Measurements from ENCODE around the gene ZSCAN29. TPM values are rescaled to one million over a fixed set of nuclear protein-coding genes. Genes with fewer than 3 reads are reported as not detected.

ZSCAN29 gene
- 10 to 100 TPM; 14.2 to 24.1 (median 20.5) TPM for total RNA-seq
- 10 to 100 TPM in 1 of 2 donors, 1 to 10 TPM in 1; 8.5 to 10.1 TPM for polyA plus RNA-seq
- long read RNA-seq, donor 1, partial matches to known transcripts: 0 of 3 reads
- long read RNA-seq, donor 1, other reads (novel, unspliced or antisense): 3 of 3 reads
- long read RNA-seq, donor 2, full-length matches to known transcripts: 1 of 1 reads
- long read RNA-seq, donor 2, partial matches to known transcripts: 0 of 1 reads
- long read RNA-seq, donor 2, other reads (novel, unspliced or antisense): 0 of 1 reads
- long read RNA-seq, donor 3, full-length matches to known transcripts: 3 of 8 reads
- long read RNA-seq, donor 3, partial matches to known transcripts: 3 of 8 reads
- long read RNA-seq, donor 3, other reads (novel, unspliced or antisense): 2 of 8 reads

- no peak for TF ChIP-seq EP300 (IDR thresholded peaks at IDR 0.05)
- TF ChIP-seq CTCF (IDR thresholded peaks at IDR 0.05): no peak
- no peaks in the 10 kb centered on the region for H3K27me3 ChIP-seq
- DNase-seq: peak; percentile 76 to 87 (median 82)
- peak within 1 kb of the TSS in 1 of 2 donors; percentile 77 for H3K27ac ChIP-seq
- H3K4me1 ChIP-seq (ENCODE audit: insufficient read depth): peaks cover 9% of the 10 kb centered on the region
- peak within 1 kb of the TSS; percentile 94 for H3K4me3 ChIP-seq
- no peaks in the 10 kb centered on the region for H3K36me3 ChIP-seq
- H3K9me3 ChIP-seq: no peaks in the 10 kb centered on the region
- intact Hi-C loops (cut with DNase I): no loop called here
- WGBS, 3 donors: 3 to 4% (median 3%) methylated on average over 58 to 66 of the region's 66 CpGs
Observed at GRCh38 chr15:43370975-43371974, at the start of gene ZSCAN29, which contains the start of gene TUBGCP4. TSS of gene ZSCAN29 (minus strand) at chr15:43371043. CDS start at chr15:43369913, 1,130 bp downstream. TSS of gene TUBGCP4 (plus strand) at chr15:43371101. CDS start at chr15:43371355, 254 bp downstream.

DNA sequence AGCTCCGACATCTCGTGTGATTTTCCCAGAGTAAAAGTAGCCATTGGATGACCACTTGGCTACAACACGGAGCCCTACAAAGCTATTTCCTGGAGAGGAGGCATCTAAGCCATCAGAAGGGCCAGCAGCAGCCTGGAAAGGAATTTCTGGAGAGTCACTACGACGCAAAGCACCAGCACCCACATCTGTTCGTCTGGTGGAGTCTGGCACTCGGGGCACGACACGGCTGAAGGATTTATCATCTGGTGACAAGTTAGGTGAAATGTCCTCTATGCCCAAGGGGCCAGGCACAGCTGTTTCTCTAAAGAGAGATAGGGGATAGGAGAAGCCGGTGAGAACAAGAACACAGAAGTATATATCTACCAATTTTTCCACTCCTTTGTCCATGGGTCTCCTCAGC is 49.6 kb upstream of the ZSCAN29 start:
- 78 to 88% (median 84%) methylated on average over 10 of the region's 10 CpGs for WGBS, 3 donors
- TF ChIP-seq EP300 (IDR thresholded peaks at IDR 0.05) (no peak), CTCF (IDR thresholded peaks at IDR 0.05) (no peak), POLR2A (IDR thresholded peaks at IDR 0.05) (no peak)
- no peaks in the 10 kb centered on the region for H3K27me3 ChIP-seq
- H3K4me3 ChIP-seq: no peak overlapping the region
- H3K9me3 ChIP-seq: no peaks in the 10 kb centered on the region
- no peaks in the 10 kb centered on the region for H3K4me1 ChIP-seq (ENCODE audit: insufficient read depth)
- intact Hi-C loops (cut with DNase I): no loop called here
- no peak for DNase-seq
- H3K27ac ChIP-seq: no peak overlapping the region
- H3K36me3 ChIP-seq: no peaks in the 10 kb centered on the region

DNA sequence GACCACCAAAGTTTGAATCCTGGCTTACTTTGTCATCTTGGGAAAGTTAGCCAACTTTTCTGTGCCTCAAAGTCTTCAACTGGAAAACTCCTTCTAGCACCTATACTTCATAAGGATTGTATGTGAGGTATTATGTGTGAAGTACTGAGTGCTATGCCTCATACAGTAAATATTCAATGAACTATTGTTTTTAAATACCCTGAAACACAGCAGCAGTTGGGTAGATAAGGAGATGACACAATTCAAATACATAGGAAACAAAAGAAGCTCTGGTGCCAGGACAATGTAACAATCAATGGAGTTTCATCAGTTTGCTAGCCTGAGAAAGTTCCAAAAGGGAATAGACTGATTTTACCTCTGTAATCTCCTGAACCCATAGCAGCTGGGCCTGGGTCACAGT is 43.4 kb upstream of the ZSCAN29 start:
- no peak for DNase-seq
- Histone ChIP-seq H3K4me1 (ENCODE audit: insufficient read depth) (no peaks in the 10 kb centered on the region), H3K27ac (no peak overlapping the region), H3K4me3 (no peak overlapping the region), H3K36me3 (no peaks in the 10 kb centered on the region), H3K27me3 (no peaks in the 10 kb centered on the region), H3K9me3 (no peaks in the 10 kb centered on the region)
- intact Hi-C loops (cut with DNase I): no loop called here
- TF ChIP-seq EP300 (IDR thresholded peaks at IDR 0.05) (no peak), CTCF (IDR thresholded peaks at IDR 0.05) (no peak), POLR2A (IDR thresholded peaks at IDR 0.05) (no peak)

DNA sequence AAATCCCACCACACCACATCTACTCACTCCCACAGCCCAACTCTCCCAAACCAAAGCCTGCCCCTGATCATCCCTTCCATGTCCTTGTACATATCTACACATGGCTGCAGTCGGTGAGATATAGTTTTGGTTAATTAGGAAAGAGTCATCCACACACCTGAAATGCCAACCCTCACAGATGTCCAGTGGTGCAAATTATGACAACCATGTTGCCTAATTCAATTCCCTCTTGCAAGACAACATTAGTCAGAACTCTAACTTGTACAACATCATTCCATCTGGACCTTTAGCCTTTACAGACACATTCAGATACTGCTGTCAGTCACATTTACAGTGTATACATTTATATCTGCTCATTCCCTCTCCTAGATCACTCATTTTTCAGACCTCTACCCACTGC is 41.3 kb upstream of the ZSCAN29 start:
- DNase-seq: no peak
- WGBS, 3 donors: 83 to 86% (median 85%) methylated on average over 1 of the region's 1 CpG
- Histone ChIP-seq H3K4me1 (ENCODE audit: insufficient read depth) (no peaks in the 10 kb centered on the region), H3K27ac (no peak overlapping the region), H3K36me3 (no peaks in the 10 kb centered on the region), H3K9me3 (no peaks in the 10 kb centered on the region), H3K4me3 (no peak overlapping the region), H3K27me3 (no peaks in the 10 kb centered on the region)
- no peak for TF ChIP-seq POLR2A (IDR thresholded peaks at IDR 0.05)
- TF ChIP-seq EP300 (IDR thresholded peaks at IDR 0.05): no peak
- TF ChIP-seq CTCF (IDR thresholded peaks at IDR 0.05): no peak
- intact Hi-C loops (cut with DNase I): no loop called here
